ENCODE data around the gene IL17REL. TPM values are rescaled to one million over a fixed set of nuclear protein-coding genes. Genes with fewer than 3 reads are reported as not detected.

The IL17REL gene
- total RNA-seq, 4 donors from 2014 or later, result not detected

- Histone ChIP-seq H3K9me3 (peaks cover 0 to 12% (median 0%) of the 10 kb centered on the region in 3 donors), H3K27ac (no peak overlapping the region), H3K36me3 (no peaks in the 10 kb centered on the region), H3K4me3 (no peak overlapping the region), H3K27me3 (peaks cover 73% of the 10 kb centered on the region), H3K4me1 (peaks cover 0 to 12% (median 4%) of the 10 kb centered on the region in 3 donors)
- TF ChIP-seq EP300 (IDR thresholded peaks at IDR 0.05) (no peak), POLR2AphosphoS5 (IDR thresholded peaks at IDR 0.05) (no peak), POLR2A (IDR thresholded peaks at IDR 0.05) (no peak), CTCF (IDR thresholded peaks at IDR 0.05) (no peak)
- ATAC-seq, result no peak
- WGBS, 2 donors (ENCODE audit: low coverage in 1 of 2), result 83 to 84% methylated on average over 7 to 12 of the region's 43 CpGs
Observed at GRCh38 chr22:50034126-50035081, 21.8 kb upstream of the IL17REL start.

GRCh38 chr22:50032941-50033601, 20.5 kb upstream of the IL17REL start:
- no peaks in the 10 kb centered on the region for H3K36me3 ChIP-seq
- H3K4me1 ChIP-seq, result peaks cover 0 to 12% (median 4%) of the 10 kb centered on the region in 3 donors
- no CpG with 5 or more reads among the region's 23 CpGs for WGBS, 2 donors (ENCODE audit: low coverage in 1 of 2)
- no peak overlapping the region for H3K4me3 ChIP-seq
- no peak for ATAC-seq
- no peak overlapping the region for H3K27ac ChIP-seq
- H3K9me3 ChIP-seq, result no peaks in the 10 kb centered on the region
- TF ChIP-seq POLR2AphosphoS5 (IDR thresholded peaks at IDR 0.05), result no peak
- TF ChIP-seq EP300 (IDR thresholded peaks at IDR 0.05), result no peak
- no peak for TF ChIP-seq CTCF (IDR thresholded peaks at IDR 0.05)
- no peak for TF ChIP-seq POLR2A (IDR thresholded peaks at IDR 0.05)
- H3K27me3 ChIP-seq, result peaks cover 72% of the 10 kb centered on the region

- Histone ChIP-seq H3K4me1 (peaks cover 0 to 12% (median 4%) of the 10 kb centered on the region in 3 donors), H3K4me3 (no peak overlapping the region), H3K27ac (no peak overlapping the region), H3K9me3 (no peaks in the 10 kb centered on the region), H3K36me3 (no peaks in the 10 kb centered on the region), H3K27me3 (peaks cover 80% of the 10 kb centered on the region)
- no peak for TF ChIP-seq POLR2A (IDR thresholded peaks at IDR 0.05)
- TF ChIP-seq CTCF (IDR thresholded peaks at IDR 0.05), result no peak
- TF ChIP-seq POLR2AphosphoS5 (IDR thresholded peaks at IDR 0.05), result no peak
- no peak for TF ChIP-seq EP300 (IDR thresholded peaks at IDR 0.05)
- no peak for ATAC-seq
- 60% methylated on average over 2 of the region's 24 CpGs; no CpG with 5 or more reads in 1 of the 2 donors for WGBS, 2 donors (ENCODE audit: low coverage in 1 of 2)
Observed at GRCh38 chr22:50032109-50032871, 19.7 kb upstream of the IL17REL start.

- peaks cover 0 to 12% (median 4%) of the 10 kb centered on the region in 3 donors for H3K4me1 ChIP-seq
- no peaks in the 10 kb centered on the region for H3K36me3 ChIP-seq
- TF ChIP-seq POLR2AphosphoS5 (IDR thresholded peaks at IDR 0.05) (no peak), CTCF (IDR thresholded peaks at IDR 0.05) (no peak), EP300 (IDR thresholded peaks at IDR 0.05) (no peak)
- no peak overlapping the region for H3K4me3 ChIP-seq
- no peak overlapping the region for H3K27ac ChIP-seq
- WGBS, 2 donors (ENCODE audit: low coverage in 1 of 2), result 90% methylated on average over 4 of the region's 49 CpGs; no CpG with 5 or more reads in 1 of the 2 donors
- peaks cover 86% of the 10 kb centered on the region for H3K27me3 ChIP-seq
- H3K9me3 ChIP-seq, result no peaks in the 10 kb centered on the region
- no peak for ATAC-seq
Observed at GRCh38 chr22:50031189-50032091, 18.9 kb upstream of the IL17REL start.
